GM23338 (cell line): ENCODE measurements around the gene ZNF581.

Source experiments
- CTCF ChIP-seq, 2 experiments: fragments of 200-600 bp in 1 of 2; sonication (generic) in 1 of 2; conservative IDR thresholded peaks; 2 replicates each; pipeline versions ENCODE4 v1.5.1 to v1.6.1; 2016 to 2017; ENCODE audit warnings: antibody characterized with exemption in 2 of 2, low read depth in 2 of 2, mild to moderate bottlenecking in 2 of 2, moderate library complexity in 1 of 2
- EZH2 ChIP-seq: fragments of 200-600 bp; sonication (generic); IDR thresholded peaks from one replicate; pipeline ENCODE4 v1.8.0; 2017; ENCODE audit warnings: antibody characterized with exemption, mild to moderate bottlenecking, low read depth; ENCODE audit not compliant: unreplicated experiment
- EZH2phosphoT487 ChIP-seq: fragments of 200-600 bp; sonication (generic); IDR thresholded peaks from one replicate; pipeline ENCODE4 v1.8.1; 2018; ENCODE audit warnings: antibody characterized with exemption; ENCODE audit not compliant: unreplicated experiment
- POLR2AphosphoS5 ChIP-seq: IDR thresholded peaks from 2 replicates; pipeline ENCODE4 v1.6.1; 2016; ENCODE audit warnings: antibody characterized with exemption, low read depth
- TF ChIP-seq, protein P1 (sequence below): IDR thresholded peaks from one replicate; pipeline ENCODE4 v1.6.1; 2018; ENCODE audit warnings: antibody characterized with exemption; ENCODE audit not compliant: unreplicated experiment

DNA sequence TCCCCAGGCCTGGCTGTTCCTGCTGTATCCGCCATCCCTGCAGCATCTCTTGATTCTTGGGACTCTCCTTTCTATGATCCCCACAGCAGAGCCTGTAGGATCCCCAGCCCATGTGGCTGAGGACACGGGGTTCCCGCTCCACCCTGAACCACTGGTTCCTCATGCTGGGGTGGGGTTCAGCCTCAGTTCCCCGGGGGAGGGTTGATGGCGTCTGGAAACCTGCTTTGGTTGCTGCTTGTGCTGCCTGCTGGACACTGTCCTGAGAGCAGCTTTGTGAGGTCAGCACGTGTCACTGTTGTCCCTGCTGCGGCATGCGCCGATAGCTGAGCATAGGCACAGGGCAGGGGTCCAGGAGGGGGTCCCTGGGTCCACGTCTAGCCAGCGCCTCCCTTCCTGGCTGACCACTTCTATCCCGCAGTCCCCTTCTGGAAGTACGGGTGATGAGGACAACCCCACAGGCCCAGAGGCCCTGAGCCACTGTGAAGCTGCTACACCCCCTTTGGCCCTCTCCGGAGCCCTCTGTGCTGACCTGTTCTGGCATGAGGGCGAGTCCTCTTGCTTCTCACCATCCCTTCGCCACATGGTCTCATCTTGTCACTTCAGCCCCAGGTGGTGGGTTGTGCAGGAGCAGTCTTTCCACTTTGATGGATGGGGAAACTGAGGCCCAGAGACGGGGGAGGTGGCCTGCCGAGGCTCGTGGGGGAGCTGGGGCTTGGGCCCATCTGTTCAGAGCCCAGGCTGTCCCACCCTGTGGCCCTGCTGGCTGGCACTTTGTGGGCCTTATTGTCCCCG is 37.1 kb downstream of the ZNF581 start:
- TF ChIP-seq POLR2AphosphoS5 (no peak), CTCF (conservative IDR thresholded peaks at IDR 0.05; ENCODE audit: low read depth in 2 of 2) (no peak), EZH2 (no peak), EZH2phosphoT487 (no peak)
- TF ChIP-seq, protein P1, sequence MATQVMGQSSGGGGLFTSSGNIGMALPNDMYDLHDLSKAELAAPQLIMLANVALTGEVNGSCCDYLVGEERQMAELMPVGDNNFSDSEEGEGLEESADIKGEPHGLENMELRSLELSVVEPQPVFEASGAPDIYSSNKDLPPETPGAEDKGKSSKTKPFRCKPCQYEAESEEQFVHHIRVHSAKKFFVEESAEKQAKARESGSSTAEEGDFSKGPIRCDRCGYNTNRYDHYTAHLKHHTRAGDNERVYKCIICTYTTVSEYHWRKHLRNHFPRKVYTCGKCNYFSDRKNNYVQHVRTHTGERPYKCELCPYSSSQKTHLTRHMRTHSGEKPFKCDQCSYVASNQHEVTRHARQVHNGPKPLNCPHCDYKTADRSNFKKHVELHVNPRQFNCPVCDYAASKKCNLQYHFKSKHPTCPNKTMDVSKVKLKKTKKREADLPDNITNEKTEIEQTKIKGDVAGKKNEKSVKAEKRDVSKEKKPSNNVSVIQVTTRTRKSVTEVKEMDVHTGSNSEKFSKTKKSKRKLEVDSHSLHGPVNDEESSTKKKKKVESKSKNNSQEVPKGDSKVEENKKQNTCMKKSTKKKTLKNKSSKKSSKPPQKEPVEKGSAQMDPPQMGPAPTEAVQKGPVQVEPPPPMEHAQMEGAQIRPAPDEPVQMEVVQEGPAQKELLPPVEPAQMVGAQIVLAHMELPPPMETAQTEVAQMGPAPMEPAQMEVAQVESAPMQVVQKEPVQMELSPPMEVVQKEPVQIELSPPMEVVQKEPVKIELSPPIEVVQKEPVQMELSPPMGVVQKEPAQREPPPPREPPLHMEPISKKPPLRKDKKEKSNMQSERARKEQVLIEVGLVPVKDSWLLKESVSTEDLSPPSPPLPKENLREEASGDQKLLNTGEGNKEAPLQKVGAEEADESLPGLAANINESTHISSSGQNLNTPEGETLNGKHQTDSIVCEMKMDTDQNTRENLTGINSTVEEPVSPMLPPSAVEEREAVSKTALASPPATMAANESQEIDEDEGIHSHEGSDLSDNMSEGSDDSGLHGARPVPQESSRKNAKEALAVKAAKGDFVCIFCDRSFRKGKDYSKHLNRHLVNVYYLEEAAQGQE = no peak
